ENCODE measurements around the gene C2CD3.

GRCh38 chr11:74141241-74141695, 29.5 kb downstream of the C2CD3 start:
- no peak for TF ChIP-seq EGR1 (IDR thresholded peaks at IDR 0.05; ENCODE audit: low read depth in 2 of 2)
- TF ChIP-seq RAD21 (IDR thresholded peaks at IDR 0.05), result no peak
- no peak for TF ChIP-seq SP1 (IDR thresholded peaks at IDR 0.05)
- TF ChIP-seq CTCF (IDR thresholded peaks at IDR 0.05; ENCODE audit: low read depth, low read length, missing input control), result no peak
- TF ChIP-seq, protein P1, sequence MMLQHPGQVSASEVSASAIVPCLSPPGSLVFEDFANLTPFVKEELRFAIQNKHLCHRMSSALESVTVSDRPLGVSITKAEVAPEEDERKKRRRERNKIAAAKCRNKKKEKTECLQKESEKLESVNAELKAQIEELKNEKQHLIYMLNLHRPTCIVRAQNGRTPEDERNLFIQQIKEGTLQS (IDR thresholded peaks at IDR 0.05), result no peak
- no peak for TF ChIP-seq YY1 (IDR thresholded peaks at IDR 0.05)
- no peak for TF ChIP-seq MAX (IDR thresholded peaks at IDR 0.05)
- TF ChIP-seq REST (IDR thresholded peaks at IDR 0.05), result no peak

Measured in liver (tissue), 3 donors.